Kidney capillary endothelial cell (primary cell): ENCODE data around the gene MTMR3.

Experiments
- DNase-seq: peaks from one replicate; pipeline ENCODE4 v3.0.0-alpha.2; 2018; ENCODE audit warnings: low spot score

The MTMR3 gene

GRCh38 chr22:30002861-30003486 lies 120.0 kb downstream of the MTMR3 start:
- no peak for DNase-seq

- DNase-seq: no peak
Observed at GRCh38 chr22:30004101-30004500, 121.1 kb downstream of the MTMR3 start.

DNA sequence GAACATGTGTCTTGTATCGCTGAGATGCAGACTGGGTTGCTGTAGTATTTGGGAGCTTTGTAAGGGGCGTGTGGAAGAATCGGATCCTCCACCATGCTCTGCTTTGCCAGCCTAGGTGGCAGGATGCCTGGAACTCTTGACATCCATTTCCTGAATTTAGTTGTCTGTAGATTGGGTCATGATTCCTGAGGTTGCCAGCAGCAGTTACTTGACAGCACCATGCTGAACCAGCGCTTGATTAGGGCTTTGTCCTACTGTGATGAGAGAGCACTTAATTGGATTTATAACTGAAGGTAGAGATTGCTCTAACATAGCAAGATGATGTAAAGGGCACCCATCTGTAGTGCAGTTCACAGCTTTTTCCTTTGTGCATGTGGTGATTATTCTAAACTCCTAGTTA lies 121.7 kb downstream of the MTMR3 start:
- DNase-seq: no peak

- DNase-seq: peak; percentile 56
Observed at GRCh38 chr22:30005213-30005857, 122.4 kb downstream of the MTMR3 start.

- DNase-seq: no peak
Observed at GRCh38 chr22:30007361-30007760, 124.4 kb downstream of the MTMR3 start.

DNA sequence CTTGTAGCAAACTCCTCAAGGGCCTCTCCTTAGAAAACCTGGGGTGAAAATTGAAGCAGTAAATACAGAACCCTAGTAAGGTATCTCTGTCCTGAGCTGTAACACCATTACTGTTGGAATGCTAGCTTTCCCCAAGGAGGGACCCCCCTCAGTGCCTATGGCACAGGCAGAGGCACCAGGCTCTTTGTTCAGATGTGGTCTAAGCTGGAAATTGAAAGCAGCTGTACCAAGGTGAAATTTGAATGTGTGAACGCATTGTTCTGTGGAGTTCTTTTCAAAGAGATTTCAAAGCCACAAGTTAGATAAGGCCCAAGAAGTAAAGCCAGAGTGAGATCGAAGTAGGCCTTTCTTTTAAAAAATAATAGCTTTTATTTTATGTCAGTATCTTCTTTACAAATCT lies 125.4 kb downstream of the MTMR3 start:
- no peak for DNase-seq

DNA sequence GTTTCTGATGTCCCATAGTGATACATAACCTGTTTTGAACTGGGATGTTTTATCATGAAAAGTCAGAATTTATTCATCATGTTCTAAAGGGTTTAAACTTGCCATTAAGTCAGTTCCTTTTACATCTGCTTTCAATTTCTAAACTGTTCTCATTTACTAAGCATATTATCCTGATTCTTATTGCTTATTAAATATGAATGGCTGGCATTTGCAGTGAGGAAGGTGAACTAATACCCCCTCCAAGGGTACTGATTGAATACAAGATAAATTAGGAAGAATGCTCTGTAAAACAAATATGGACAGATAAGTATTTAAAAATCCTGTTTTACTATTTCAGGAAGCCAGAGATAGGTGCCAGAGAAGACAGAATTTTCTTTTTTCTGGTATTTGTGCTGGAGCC lies 126.5 kb downstream of the MTMR3 start:
- no peak for DNase-seq

DNA sequence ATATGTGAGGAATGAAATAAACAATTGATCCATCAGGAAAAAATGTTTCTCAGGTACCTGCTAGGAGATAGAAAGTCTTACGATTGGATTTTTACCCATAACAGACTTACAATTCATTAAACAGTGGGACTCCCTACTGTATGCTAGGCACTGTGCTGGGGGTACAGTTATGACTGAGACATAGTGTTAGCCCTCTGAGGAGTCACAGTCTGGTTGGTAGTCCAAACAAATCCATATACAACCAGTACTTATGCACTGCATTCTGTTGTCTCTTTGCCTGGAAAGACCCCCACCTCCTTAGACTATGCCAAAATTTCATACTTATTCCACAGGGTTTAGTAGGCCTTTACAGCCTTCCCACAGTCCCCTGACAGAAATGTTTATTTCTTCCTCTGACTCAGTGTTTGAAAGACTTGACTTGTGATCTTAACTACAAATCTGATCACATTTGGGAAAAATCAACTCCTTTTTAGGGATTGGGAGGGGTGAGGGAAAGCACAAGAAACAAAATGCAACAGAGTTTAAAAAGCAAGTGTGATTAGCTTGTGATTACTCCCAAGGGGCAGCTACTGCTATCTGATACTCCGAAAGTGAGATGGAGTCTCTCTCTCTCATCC lies 127.9 kb downstream of the MTMR3 start:
- DNase-seq: no peak

- no peak for DNase-seq
Observed at GRCh38 chr22:30013201-30013600, 130.2 kb downstream of the MTMR3 start.

DNA sequence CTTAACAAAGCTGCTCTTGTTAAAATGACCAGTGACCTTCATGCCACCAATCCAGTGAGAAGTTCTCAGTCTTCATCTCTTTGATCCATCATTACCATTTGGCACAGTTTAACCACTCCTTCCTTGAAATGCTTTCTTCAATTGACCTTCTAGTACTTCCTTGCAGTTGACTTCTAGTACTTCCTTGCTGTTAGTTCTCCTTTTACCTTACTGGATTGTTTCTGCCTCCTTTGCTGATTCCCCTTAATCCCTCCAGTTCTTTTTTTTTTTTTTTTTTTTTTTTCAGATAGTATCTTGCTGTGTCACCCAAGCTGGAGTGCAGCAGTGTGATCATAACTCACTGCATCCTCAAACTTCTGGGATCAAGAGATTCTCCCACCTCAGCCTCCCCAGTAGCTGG lies 131.3 kb downstream of the MTMR3 start:
- DNase-seq: no peak

GRCh38 chr22:30015229-30015797 lies 132.3 kb downstream of the MTMR3 start:
- no peak for DNase-seq

DNA sequence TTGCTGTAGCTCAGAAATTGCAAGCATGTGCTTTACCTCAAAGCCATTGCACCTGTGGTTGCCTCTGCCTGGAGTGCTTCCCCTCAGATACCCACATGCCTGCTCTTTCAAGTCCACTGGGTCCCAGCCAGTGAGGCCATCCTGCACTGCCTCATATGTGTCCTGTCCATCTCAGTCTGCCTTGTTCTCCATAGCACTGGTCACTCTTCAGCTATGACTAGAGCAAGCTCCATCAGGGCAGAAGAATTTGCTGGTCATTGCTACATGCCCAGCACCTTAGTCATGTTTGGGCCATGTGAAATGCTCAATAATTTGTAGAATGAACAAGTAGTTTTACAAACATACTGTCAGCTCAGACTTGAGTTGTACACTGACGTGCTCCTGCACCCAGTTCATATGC lies 132.9 kb downstream of the MTMR3 start:
- DNase-seq: no peak

DNA sequence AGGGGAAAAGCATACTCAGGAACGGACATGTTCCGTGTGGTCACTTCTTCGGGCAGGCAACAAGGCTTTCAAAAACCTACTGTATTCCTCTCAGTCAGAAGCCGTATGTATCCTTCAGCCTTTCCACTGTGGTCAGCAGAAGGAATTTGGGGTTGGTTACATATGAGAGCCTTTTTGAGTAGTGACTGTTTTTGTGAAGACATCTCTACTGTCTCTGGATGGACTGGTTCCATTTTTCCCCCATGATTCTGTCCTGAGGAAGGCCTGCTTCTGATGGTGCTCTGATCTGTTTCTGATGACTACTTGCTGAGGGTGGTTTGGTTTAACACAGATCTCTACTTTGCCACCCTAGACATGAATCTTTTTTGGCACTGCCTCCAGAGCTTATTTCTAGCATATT lies 133.6 kb downstream of the MTMR3 start:
- DNase-seq: no peak

DNA sequence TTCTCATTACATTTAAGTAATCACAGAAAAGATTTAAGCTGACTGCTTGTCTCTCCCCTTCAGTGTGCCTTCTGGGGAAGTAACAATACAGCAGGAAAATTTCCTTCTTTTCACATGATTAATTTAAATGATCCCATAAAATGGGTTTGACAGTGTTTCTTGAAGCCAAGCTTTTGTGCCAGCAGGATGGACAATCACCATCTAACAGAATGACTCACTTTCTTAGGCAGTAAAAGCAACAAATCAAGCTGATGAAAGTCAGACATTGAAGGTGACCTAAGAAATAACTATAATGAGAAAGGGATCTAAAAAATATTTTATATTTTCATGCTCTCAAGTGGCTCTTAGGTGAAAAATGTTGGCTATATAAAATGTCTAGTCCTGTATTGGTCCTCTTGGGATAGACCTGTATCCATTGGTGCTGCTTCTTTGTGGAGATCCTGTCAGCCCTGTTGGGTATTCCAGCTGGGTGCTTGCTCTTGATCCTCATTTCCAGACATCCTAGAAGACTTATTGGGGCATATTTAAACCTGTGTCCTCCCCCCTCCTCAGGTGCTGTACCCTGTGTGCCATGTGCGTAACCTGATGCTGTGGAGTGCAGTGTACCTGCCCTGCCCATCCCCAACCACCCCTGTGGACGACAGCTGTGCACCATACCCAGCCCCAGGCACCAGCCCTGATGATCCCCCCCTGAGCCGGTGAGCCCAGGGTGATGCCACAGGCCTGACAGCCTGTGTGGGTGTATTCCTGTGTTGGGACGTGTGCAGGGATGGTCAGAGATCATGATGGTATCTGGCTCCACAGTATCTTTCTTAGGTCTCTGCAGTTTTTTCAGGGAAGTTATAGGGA lies 134.6 kb downstream of the MTMR3 start:
- peak; percentile 25 for DNase-seq

DNA sequence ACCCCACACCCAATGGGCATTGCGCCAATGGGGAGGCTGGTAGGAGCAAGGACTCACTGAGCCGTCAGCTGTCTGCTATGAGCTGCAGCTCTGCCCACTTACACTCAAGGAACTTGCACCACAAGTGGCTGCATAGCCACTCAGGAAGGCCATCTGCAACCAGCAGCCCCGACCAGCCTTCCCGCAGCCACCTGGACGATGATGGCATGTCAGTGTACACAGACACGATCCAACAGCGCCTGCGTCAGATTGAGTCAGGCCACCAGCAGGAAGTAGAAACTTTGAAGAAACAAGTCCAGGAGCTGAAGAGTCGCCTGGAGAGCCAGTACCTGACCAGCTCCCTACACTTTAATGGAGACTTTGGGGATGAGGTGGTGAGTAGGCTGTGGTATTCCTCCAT lies 137.5 kb downstream of the MTMR3 start:
- no peak for DNase-seq

GRCh38 chr22:30021338-30021737 lies 138.4 kb downstream of the MTMR3 start:
- no peak for DNase-seq

DNA sequence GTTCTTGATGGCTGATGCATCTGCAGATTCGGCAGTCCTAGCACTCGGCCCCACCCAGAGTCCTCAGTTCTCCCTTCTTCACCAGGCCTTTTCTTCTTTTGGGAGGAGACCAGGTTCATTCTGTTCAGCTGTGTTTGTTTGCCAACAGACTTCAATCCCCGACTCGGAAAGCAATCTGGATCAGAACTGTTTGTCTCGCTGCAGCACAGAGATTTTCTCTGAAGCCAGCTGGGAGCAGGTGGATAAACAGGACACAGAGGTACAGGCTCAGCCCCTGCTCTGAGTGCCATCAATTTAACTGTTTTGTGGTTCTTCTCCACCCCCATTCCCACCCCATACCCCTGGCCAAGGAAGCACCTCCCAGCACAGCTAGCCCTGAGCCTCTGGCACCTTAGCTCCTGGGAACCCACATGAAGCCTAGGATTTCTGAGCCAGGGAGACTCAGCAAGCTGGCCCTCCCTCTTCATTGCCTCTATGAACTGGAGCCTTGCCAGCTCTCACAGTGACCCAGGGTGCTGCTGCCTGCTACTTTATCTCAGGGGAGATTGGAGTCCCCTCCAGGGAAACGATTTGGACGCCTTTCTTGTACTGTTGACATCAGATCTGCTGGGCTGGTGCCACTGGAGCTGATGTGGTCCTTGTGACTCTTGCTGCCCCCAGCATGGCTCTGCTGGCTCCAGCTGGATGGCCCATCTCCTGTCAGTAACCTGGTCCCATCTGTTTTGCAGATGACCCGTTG lies 139.1 kb downstream of the MTMR3 start:
- DNase-seq: no peak

- DNase-seq: no peak
Observed at GRCh38 chr22:30023099-30023660, 140.2 kb downstream of the MTMR3 start.

DNA sequence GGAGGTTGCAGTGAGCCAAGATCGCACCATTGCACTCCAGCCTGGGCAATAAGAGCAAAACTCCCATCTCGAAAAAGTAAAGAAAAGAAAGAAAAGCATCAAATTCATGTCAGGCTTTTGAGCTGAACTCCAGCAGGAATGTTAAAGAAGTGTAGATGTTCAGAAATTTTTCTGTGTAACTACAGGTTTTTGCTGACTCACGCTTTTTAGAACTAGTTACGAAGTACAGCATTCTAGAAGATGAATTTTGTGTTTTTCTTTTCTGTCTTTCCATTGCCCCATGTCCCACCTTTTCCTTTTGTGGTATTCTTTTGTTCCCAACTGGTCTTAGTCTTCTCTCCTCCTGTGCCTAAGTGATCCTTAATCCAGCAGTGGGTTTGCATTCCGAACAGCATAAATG lies 141.3 kb downstream of the MTMR3 start:
- DNase-seq: no peak

DNA sequence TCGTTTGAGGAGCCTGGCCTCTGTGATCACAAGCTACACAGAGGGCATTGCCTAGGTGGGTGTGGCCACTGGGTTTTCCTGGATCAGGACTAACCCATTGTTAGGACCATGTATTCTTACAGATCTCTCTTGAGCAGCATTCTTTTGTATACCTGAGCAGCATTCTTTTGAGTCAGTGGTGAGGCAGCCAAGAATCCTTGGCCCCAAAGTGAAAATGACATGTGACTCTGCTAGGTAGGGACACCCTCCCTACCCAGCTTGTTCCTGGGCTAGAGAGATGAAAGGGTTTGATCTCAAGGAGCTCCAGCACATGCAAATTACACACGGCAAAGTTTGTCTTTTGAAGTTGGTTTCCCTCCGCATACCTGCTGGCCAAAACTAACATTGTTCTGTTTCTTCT lies 142.2 kb downstream of the MTMR3 start:
- no peak for DNase-seq

DNA sequence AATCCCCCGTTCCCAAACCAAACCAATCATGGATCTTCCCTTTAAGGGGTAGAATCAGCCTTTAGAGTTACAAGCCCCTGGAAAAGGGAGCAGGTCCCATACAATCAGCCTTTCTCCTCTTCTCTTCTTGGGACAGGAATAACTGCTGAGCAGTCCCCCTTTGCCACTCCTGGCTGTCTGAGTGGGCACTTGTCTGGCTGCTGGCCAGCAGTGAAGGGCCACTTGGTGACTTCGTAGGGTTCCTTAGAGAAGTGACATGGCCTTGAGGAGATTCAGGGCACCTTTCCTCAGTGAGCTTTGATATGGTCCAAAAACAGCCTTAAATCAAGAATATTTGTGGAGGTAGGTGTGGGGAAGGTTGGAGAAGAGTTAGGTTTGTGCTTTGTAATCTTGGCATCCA lies 143.8 kb downstream of the MTMR3 start:
- DNase-seq: no peak
